ENCODE measurements around the gene UNC119B. TPM values are rescaled to one million over a fixed set of nuclear protein-coding genes. Genes with fewer than 3 reads are reported as not detected.

Gene UNC119B
- total RNA-seq, 2 experiments from 2014 or later, result 17.2 to 27.4 TPM

- no peaks in the 10 kb centered on the region for H4K20me1 ChIP-seq (ENCODE audit: insufficient read depth, low read length)
- no peak overlapping the region for H3K4me2 ChIP-seq (ENCODE audit: low read length)
- no peak overlapping the region for H3K27ac ChIP-seq (ENCODE audit: low read depth, low read length, poor library complexity, severe bottlenecking)
- intact Hi-C loops (cut with micrococcal nuclease; ENCODE audit: unreplicated experiment), result no loop called here
- H3K79me2 ChIP-seq (ENCODE audit: insufficient read depth, low read depth, low read length), result no peaks in the 10 kb centered on the region
- DNase-seq (ENCODE audit: low spot score), result no peak
- H3K4me3 ChIP-seq (ENCODE audit: low read depth, low read length, poor library complexity, severe bottlenecking), result no peak overlapping the region
- no TSS peak for BruUV-seq (replicated peaks)
- ChIA-PET POLR2A (no interaction called here), CTCF (ENCODE audit: unreplicated experiment) (no interaction called here)
- H2AFZ ChIP-seq (ENCODE audit: low read length), result no peak overlapping the region
- H3K9me2 ChIP-seq (ENCODE audit: insufficient read depth, low read length), result no peaks in the 10 kb centered on the region
- TF ChIP-seq CTCF (conservative IDR thresholded peaks at IDR 0.05; ENCODE audit: low read length), result no peak
- TF ChIP-seq EZH2phosphoT487 (IDR thresholded peaks at IDR 0.05; ENCODE audit: borderline replicate concordance, low read depth, low read length), result no peak
- no peaks in the 10 kb centered on the region for H3K9me3 ChIP-seq (ENCODE audit: low read length)
- no peaks in the 10 kb centered on the region for H3K36me3 ChIP-seq (ENCODE audit: insufficient read depth, low read length)
- no peaks in the 10 kb centered on the region for H3K4me1 ChIP-seq (ENCODE audit: insufficient read depth, low read length, poor library complexity, severe bottlenecking)
Measured at GRCh38 chr12:120736404-120737331, 26.4 kb downstream of the UNC119B start.

DNA sequence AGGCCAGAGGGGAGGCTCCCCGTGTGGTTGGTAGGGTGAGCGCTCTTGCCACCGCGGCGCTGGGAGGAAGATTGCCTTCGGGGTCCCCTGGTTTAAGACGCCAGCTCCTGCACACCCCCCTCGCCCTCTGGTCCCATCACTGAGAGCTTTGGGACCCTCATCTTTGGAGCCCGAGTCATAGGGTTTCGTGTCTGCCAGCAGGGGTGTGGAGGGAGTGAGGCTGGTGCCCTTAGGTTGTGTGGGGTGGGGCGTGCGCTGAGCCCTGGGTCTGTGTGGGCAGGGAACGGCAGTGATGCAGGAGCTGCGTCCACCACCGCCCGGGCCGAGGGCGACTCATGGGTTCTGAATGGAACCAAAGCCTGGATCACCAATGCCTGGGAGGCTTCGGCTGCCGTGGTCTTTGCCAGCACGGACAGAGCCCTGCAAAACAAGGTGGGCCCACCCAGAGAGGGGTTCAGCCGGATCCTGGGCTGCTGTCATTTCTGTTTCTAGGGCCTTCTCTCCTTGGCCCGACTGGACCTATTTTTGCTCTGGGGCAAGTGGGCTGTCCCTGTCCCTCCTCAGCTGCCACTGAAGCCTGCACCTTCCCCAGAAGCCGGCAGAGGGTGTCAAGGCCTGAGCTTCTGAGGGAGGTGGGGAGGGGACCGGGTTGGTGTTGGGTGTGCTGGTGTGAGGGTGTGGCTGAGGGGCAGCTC is 27.4 kb downstream of the UNC119B start:
- no peaks in the 10 kb centered on the region for H3K36me3 ChIP-seq (ENCODE audit: insufficient read depth, low read length)
- TF ChIP-seq CTCF (conservative IDR thresholded peaks at IDR 0.05; ENCODE audit: low read length) (peak; percentile 76), EZH2phosphoT487 (IDR thresholded peaks at IDR 0.05; ENCODE audit: borderline replicate concordance, low read depth, low read length) (no peak)
- H3K4me3 ChIP-seq (ENCODE audit: low read depth, low read length, poor library complexity, severe bottlenecking), result no peak overlapping the region
- H3K27ac ChIP-seq (ENCODE audit: low read depth, low read length, poor library complexity, severe bottlenecking), result no peak overlapping the region
- no peak overlapping the region for H2AFZ ChIP-seq (ENCODE audit: low read length)
- no peaks in the 10 kb centered on the region for H3K9me2 ChIP-seq (ENCODE audit: insufficient read depth, low read length)
- no peak overlapping the region for H3K4me2 ChIP-seq (ENCODE audit: low read length)
- H3K79me2 ChIP-seq (ENCODE audit: insufficient read depth, low read depth, low read length), result no peaks in the 10 kb centered on the region
- H4K20me1 ChIP-seq (ENCODE audit: insufficient read depth, low read length), result no peaks in the 10 kb centered on the region
- H3K9me3 ChIP-seq (ENCODE audit: low read length), result no peaks in the 10 kb centered on the region
- no TSS peak for BruUV-seq (replicated peaks)
- POLR2A ChIA-PET, result no interaction called here
- CTCF ChIA-PET (ENCODE audit: unreplicated experiment), result no interaction called here
- DNase-seq (ENCODE audit: low spot score), result peak; percentile 57
- intact Hi-C loops (cut with micrococcal nuclease; ENCODE audit: unreplicated experiment), result loop anchor here (1.0 kb wide), 1 partner anchor 234 kb away; no protein-coding TSS in a partner anchor
- H3K4me1 ChIP-seq (ENCODE audit: insufficient read depth, low read length, poor library complexity, severe bottlenecking), result no peaks in the 10 kb centered on the region

All from OCI-LY7 (cell line).